Peyer's patch (tissue), 4 donors: ENCODE results near the gene TMEM107.

Experiments used
- POLR2A ChIP-seq, 2 donors: fragments of 450-650 bp; IDR thresholded peaks; one replicate each; pipeline ENCODE4 v1.5.1; 2017; ENCODE audit warnings: antibody characterized with exemption in 2 of 2, mild to moderate bottlenecking in 2 of 2, moderate library complexity in 2 of 2
- TF ChIP-seq, protein P1 (sequence below), 6 experiments: fragments of 450-650 bp in 4 of 6; fragments of 200-600 bp in 2 of 6; sonication (generic) in 1 of 6; IDR thresholded peaks; one replicate each; pipeline ENCODE4 v1.5.1; 2017 to 2019; ENCODE audit warnings: antibody characterized with exemption in 6 of 6, mild to moderate bottlenecking in 3 of 6, moderate library complexity in 1 of 6

DNA sequence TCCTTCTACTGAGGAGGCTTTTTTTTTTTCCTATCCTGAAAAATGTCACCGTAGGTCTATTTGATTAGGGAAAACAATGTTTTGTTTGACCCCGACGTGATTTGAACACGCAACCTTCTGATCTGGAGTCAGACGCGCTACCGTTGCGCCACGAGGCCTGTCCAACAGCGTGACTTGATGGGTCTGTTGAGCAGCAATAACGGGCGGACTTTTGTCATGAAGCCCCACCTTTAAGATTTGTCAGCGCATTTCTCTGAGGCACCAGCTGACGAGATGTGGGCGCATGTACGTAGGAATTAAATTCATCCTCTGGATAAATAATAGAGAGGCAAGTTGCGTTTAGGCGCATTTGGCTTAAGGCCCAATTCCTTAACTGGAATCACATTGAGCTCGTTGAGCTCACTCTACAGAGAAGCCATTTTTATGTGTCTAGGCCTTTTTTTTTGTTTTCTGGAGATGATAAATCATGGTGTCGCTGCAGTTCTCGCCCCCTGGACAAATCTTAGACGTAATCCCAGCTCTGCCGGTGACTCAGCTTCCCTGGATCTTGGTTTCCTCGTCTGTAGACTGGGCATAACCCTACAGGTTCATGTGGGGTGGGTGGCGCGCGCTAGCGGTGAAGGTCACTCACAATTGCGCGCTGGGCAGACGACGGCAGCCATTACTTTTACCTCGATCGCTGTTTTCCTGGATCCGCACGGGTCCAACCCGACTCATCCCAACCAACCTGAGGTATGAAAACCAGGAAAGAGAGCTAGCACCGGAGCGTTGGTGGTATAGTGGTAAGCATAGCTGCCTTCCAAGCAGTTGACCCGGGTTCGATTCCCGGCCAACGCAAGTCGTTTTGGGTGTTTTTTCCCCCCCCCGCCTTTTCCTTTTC lies 44.8 kb upstream of the TMEM107 start:
- TF ChIP-seq, protein P1, sequence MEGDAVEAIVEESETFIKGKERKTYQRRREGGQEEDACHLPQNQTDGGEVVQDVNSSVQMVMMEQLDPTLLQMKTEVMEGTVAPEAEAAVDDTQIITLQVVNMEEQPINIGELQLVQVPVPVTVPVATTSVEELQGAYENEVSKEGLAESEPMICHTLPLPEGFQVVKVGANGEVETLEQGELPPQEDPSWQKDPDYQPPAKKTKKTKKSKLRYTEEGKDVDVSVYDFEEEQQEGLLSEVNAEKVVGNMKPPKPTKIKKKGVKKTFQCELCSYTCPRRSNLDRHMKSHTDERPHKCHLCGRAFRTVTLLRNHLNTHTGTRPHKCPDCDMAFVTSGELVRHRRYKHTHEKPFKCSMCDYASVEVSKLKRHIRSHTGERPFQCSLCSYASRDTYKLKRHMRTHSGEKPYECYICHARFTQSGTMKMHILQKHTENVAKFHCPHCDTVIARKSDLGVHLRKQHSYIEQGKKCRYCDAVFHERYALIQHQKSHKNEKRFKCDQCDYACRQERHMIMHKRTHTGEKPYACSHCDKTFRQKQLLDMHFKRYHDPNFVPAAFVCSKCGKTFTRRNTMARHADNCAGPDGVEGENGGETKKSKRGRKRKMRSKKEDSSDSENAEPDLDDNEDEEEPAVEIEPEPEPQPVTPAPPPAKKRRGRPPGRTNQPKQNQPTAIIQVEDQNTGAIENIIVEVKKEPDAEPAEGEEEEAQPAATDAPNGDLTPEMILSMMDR (IDR thresholded peaks at IDR 0.05) = no peak
- TF ChIP-seq POLR2A (IDR thresholded peaks at IDR 0.05) = no peak
